Left ventricle myocardium superior (tissue), 1 donor: ENCODE results near the gene SAMD14. TPM values are rescaled to one million over a fixed set of nuclear protein-coding genes. Genes with fewer than 3 reads are reported as not detected.

Experiments used
- ATAC-seq: fragments of 200-7000 bp; cut with Tn5 transposase; one replicate; pipeline ENCODE4 v1.9.1; 2020; ENCODE audit warnings: mild to moderate bottlenecking, moderate library complexity
- DNase-seq: peaks from one replicate; pipeline ENCODE4 v3.0.0-alpha.2; 2020
- intact Hi-C: fragments of 100-400 bp; cut with micrococcal nuclease; formaldehyde crosslinking; loops from one replicate; pipeline ENCODE4 v1.11.0; 2022
- total RNA-seq: library from RNA; stranded (reverse); fragmentation: NEBNext Ultra II Directional; extraction: Animal tissue kit (Norgen Biotek cat#: 25700); gene quantifications from one replicate; pipeline ENCODE4 v1.2.1, GENCODE V29; 2021
- donor health status: DM: no; HTN: yes; CAD: no; lungs with severe emphysema.

Gene SAMD14
- total RNA-seq, 1 donor from 2014 or later: 1.2 TPM

- ATAC-seq (peak; percentile 79), DNase-seq (peak; percentile 95)
- intact Hi-C loops: no loop called here
Observed at GRCh38 chr17:50094243-50094752, 35.7 kb downstream of the SAMD14 start.

- ATAC-seq (no peak), DNase-seq (no peak)
- intact Hi-C loops: no loop called here
Observed at GRCh38 chr17:50093807-50094206, 36.2 kb downstream of the SAMD14 start.

DNA sequence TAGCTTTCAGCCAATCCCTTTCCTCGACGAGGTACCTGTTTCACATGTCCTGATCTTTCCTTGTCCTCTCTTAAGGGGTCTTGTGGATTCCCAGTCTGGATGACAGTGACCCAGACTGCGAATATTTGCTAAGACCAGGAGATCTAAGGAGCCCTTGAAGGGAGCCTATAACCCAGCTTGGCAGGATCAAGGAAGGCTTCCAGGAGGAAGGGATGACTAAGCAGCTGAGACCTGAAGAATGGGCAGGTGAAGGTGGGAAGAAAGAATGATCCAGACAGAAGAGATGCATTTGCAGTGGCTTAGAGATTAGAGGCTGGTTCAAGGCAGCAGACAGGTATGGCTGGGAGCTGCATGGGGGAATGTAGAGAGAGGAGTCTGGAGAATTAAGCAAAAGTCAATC, 36.7 kb downstream of the SAMD14 start:
- DNase-seq: no peak

DNA sequence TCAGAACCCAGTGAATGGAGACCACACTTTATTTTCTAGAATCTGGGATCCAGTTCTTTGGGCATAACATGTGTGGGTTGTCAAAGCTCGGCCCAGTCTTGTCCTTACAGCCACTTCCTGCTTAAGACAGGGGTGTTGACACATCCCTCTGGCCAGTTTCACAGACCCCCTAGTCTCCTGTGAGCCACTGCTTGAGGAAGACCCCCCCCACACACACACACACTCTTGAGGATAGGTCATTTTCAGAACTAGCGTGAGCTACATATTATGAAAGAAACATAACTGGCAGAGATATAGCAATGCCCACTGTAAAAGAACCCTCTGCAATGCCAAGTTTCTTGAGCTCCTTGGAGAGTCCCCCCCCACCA, 38.1 kb downstream of the SAMD14 start:
- intact Hi-C loops: no loop called here
- DNase-seq (no peak), ATAC-seq (no peak)

More for the DNA sequence above, 36.7 kb downstream of the SAMD14 start:
- intact Hi-C loops: no loop called here
- ATAC-seq: no peak

- ATAC-seq (no peak), DNase-seq (no peak)
- intact Hi-C loops: no loop called here
Observed at GRCh38 chr17:50090971-50091917, 38.7 kb downstream of the SAMD14 start.

GRCh38 chr17:50090071-50090470, 39.9 kb downstream of the SAMD14 start:
- ATAC-seq (no peak), DNase-seq (no peak)
- intact Hi-C loops: no loop called here

DNA sequence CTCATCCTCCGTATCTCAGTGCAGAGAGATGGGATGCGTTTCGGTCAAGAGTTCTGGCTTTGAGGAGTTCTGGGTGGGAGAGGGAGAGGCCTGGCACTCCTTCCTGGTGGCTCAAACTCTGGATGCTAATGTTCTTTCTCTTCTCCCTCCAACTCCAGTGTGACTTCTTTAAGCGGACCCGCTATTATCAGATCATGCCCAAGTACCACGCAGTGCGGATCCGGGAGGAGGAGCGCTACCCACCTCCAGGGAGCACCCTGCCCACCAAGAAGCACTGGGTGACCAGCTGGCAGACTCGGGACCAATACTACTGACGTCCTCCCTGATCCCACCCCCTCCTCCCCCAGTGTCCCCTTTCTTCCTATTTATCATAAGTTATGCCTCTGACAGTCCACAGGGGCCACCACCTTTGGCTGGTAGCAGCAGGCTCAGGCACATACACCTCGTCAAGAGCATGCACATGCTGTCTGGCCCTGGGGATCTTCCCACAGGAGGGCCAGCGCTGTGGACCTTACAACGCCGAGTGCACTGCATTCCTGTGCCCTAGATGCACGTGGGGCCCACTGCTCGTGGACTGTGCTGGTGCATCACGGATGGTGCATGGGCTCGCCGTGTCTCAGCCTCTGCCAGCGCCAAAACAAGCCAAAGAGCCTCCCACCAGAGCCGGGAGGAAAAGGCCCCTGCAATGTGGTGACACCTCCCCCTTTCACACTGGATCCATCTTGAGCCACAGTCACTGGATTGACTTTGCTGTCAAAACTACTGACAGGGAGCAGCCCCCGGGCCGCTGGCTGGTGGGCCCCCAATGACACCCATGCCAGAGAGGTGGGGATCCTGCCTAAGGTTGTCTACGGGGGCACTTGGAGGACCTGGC, 40.8 kb downstream of the SAMD14 start:
- DNase-seq: no peak
- no peak for ATAC-seq
- intact Hi-C loops: no loop called here

- intact Hi-C loops: loop anchor here (2.0 kb wide), 1 partner anchor 61 kb away; no protein-coding TSS in a partner anchor
- ATAC-seq: peak; percentile 6
- no peak for DNase-seq
Observed at GRCh38 chr17:50087912-50088405, 42.0 kb downstream of the SAMD14 start.

DNA sequence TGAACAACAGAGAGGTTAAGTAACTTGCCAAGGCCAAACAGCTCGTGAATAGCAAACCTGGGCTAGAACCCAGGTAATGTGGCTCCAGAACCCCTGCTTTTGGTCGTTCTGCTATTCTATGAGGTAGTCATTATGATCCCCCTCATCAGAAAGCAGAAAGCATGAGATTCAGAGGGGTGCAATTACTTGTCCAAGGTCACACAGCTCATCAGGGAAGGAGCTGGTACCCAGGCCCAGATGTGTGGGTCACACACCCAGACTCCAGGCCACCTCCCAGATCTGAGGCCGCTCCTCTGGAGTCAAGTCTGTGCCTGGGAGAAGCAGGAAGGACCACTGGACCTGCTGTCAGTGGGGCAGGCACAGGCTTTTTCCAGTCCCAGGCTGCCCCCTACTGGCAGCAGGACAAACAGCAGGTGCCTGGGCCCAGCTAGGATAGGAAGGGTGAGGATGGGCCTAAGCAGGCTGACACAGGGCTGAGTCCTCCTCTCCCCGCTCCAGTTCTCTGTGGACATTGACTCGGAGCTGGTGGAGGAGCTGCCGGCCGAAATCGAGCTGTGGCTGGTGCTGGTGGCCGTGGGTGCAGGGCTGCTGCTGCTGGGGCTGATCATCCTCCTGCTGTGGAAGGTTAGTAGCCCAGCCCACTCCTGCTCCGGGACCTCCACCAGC, 42.6 kb downstream of the SAMD14 start:
- intact Hi-C loops: loop anchor here (2.0 kb wide), 1 partner anchor 61 kb away; no protein-coding TSS in a partner anchor
- ATAC-seq: peak; percentile 88
- DNase-seq: peak; percentile 83

GRCh38 chr17:50081757-50082156, 48.2 kb downstream of the SAMD14 start:
- DNase-seq (no peak), ATAC-seq (no peak)
- intact Hi-C loops: no loop called here

GRCh38 chr17:50080827-50081226, 49.1 kb downstream of the SAMD14 start:
- intact Hi-C loops: no loop called here
- peak; percentile 89 for ATAC-seq
- peak; percentile 80 for DNase-seq

DNA sequence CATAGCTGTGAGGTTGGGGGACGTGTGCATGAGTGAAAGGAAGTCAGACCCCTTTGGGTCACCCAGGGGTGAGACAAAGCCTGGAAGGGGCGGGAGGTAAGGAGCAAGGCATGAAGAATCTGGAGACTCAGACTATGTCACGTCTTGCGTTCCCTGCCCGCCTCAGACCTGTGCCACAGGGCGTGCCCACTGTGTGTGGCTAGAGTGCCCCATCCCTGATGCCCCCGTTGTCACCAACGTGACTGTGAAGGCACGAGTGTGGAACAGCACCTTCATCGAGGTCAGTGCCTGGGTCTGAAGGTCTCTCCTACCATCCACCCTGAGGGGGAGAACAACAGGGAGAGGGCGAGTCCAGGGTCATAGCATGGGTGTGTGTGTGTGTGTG, 49.9 kb downstream of the SAMD14 start:
- intact Hi-C loops: no loop called here
- DNase-seq (no peak), ATAC-seq (peak; percentile 5)

DNA sequence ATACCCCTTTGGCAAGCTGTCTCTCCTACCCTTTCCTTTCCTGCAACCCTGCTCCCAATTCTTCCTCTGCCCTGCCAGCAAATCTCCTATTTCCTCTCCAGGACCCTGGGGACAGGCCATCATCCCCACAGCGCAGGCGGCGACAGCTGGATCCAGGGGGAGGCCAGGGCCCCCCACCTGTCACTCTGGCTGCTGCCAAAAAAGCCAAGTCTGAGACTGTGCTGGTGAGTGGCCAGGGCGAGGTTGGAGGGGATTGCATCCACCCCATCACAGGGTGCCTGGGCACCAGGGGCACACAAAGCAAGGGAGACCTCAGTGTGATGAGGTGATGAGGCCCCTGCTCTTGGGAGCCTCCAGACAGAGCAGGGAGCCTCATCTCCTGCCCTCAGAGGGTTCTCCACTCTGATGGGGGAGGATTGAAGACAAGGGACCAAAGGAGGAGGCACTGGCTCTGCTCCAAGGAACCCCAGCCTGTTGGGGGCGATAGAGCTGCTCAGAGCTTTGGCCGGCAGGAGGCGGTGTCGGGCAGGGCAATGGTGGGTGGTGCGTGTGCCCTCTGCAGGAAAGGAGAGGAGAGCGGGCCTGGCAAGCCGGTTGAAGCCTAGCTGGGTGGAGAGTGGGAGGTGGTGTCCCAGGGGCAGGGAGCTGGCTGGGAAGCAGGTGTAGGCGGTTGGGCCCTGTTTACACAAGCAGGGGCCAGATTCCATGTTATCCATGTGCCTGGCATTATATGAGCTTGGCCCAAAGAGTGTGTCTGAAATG, 50.4 kb downstream of the SAMD14 start:
- intact Hi-C loops: no loop called here
- peak; percentile 34 for ATAC-seq
- DNase-seq: no peak

DNA sequence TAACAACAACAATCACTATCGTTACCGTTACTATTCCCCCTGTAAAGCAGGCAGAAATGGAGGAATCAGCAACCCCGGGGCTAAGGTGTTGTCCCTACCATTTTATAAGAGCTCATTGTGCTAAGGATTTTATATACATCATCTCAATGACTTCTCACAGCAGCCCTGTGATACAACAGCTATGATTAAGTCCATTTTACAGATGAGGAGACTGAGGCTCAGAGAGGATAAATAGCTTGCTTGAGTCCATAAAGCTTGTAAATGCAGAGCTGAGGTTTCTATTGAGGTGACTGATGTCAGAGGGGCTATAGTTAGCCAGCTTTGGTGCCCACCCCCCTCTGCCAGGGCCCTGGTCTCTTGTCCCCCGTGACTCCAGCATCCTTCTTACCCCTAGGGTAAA, 51.5 kb downstream of the SAMD14 start:
- no peak for ATAC-seq
- DNase-seq: no peak
- intact Hi-C loops: no loop called here

- no peak for DNase-seq
- intact Hi-C loops: no loop called here
- no peak for ATAC-seq
Observed at GRCh38 chr17:50076591-50077235, 53.2 kb downstream of the SAMD14 start.

- intact Hi-C loops: no loop called here
- no peak for DNase-seq
Observed at GRCh38 chr17:50076221-50076590, 53.8 kb downstream of the SAMD14 start.

GRCh38 chr17:50075446-50076032, 54.4 kb downstream of the SAMD14 start:
- ATAC-seq (no peak), DNase-seq (no peak)
- intact Hi-C loops: no loop called here

More at GRCh38 chr17:50076221-50076590, 53.8 kb downstream of the SAMD14 start:
- no peak for ATAC-seq

DNA sequence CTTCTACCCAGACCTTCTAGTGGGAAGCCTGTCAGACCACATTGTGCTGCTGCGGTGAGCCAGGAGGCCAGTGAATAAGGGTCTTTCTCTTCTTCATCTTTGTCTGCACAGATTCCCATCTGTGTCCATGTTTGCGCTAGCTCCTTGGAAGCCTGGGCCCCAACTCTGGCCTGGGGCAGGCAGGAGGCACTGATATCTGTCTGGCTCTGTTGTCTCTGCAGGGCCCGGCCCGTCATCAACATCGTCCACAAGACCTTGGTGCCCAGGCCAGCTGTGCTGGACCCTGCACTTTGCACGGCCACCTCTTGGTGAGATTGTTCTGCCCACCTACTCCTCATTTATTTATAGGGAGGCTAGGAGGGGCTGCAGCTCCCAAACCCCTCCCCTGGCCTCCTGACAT, 55.7 kb downstream of the SAMD14 start:
- DNase-seq (no peak), ATAC-seq (no peak)
- intact Hi-C loops: no loop called here
